ENCODE data around the gene E2F1. TPM values are rescaled to one million over a fixed set of nuclear protein-coding genes. Genes with fewer than 3 reads are reported as not detected.
A peak's percentile ranks its signal among the peaks of the same experiment; 100 is the strongest.

E2F1 gene
- total RNA-seq, 2 donors from 2014 or later: 45.4 to 123 TPM

GRCh38 chr20:33687993-33688937 is 2.1 kb upstream of the E2F1 start:
- Mint-ChIP-seq H3K36me3 (no peaks in the 10 kb centered on the region), H3K27ac (peak overlapping the region; percentile 56 to 72), H3K4me1 (ENCODE audit: low read depth in 2 of 2) (peaks cover 36 to 44% of the 10 kb centered on the region in 2 donors), H3K9me3 (no peaks in the 10 kb centered on the region), H3K4me3 (peak overlapping the region; percentile 27), H3K27me3 (no peaks in the 10 kb centered on the region)
- ATAC-seq: no peak
- no peak for DNase-seq (ENCODE audit: low spot score)

- H3K4me1 Mint-ChIP-seq (ENCODE audit: low read depth in 2 of 2): peaks cover 37 to 44% of the 10 kb centered on the region in 2 donors
- ATAC-seq: no peak
Observed at GRCh38 chr20:33687370-33687915, 1.3 kb upstream of the E2F1 start.

GRCh38 chr20:33686984-33687366 is 790 bp upstream of the E2F1 start:
- no peak for DNase-seq (ENCODE audit: low spot score)
- Mint-ChIP-seq H3K4me3 (peak overlapping the region; percentile 74), H3K27ac (peak overlapping the region; percentile 32 to 78), H3K9me3 (no peaks in the 10 kb centered on the region), H3K36me3 (no peaks in the 10 kb centered on the region), H3K27me3 (no peaks in the 10 kb centered on the region), H3K4me1 (ENCODE audit: low read depth in 2 of 2) (peaks cover 42 to 47% of the 10 kb centered on the region in 2 donors)
- no peak for ATAC-seq

More at GRCh38 chr20:33687370-33687915, 1.3 kb upstream of the E2F1 start:
- H3K27ac Mint-ChIP-seq: peak overlapping the region in 1 of 2 donors; percentile 56
- H3K27me3 Mint-ChIP-seq: no peaks in the 10 kb centered on the region
- no peak for DNase-seq (ENCODE audit: low spot score)
- no peak overlapping the region for H3K4me3 Mint-ChIP-seq
- H3K9me3 Mint-ChIP-seq: no peaks in the 10 kb centered on the region
- H3K36me3 Mint-ChIP-seq: no peaks in the 10 kb centered on the region

- no peaks in the 10 kb centered on the region for H3K9me3 Mint-ChIP-seq
Observed at GRCh38 chr20:33685328-33686099, 671 bp downstream of the E2F1 start.

GRCh38 chr20:33684533-33685327 is 1.5 kb downstream of the E2F1 start:
- no peaks in the 10 kb centered on the region for H3K36me3 Mint-ChIP-seq
- peak overlapping the region; percentile 88 for H3K4me3 Mint-ChIP-seq
- no peak for DNase-seq (ENCODE audit: low spot score)
- peak overlapping the region; percentile 74 to 84 for H3K27ac Mint-ChIP-seq
- H3K9me3 Mint-ChIP-seq: no peaks in the 10 kb centered on the region
- ATAC-seq: no peak
- peaks cover 44 to 56% of the 10 kb centered on the region in 2 donors for H3K4me1 Mint-ChIP-seq (ENCODE audit: low read depth in 2 of 2)
- H3K27me3 Mint-ChIP-seq: no peaks in the 10 kb centered on the region

More at GRCh38 chr20:33685328-33686099, 671 bp downstream of the E2F1 start:
- ATAC-seq: peak; percentile 56 to 71
- H3K4me3 Mint-ChIP-seq: peak overlapping the region; percentile 88
- H3K27ac Mint-ChIP-seq: peak overlapping the region; percentile 74 to 84
- H3K36me3 Mint-ChIP-seq: no peaks in the 10 kb centered on the region
- DNase-seq (ENCODE audit: low spot score): no peak
- peaks cover 48 to 59% of the 10 kb centered on the region in 2 donors for H3K4me1 Mint-ChIP-seq (ENCODE audit: low read depth in 2 of 2)
- H3K27me3 Mint-ChIP-seq: no peaks in the 10 kb centered on the region

- Mint-ChIP-seq H3K4me1 (ENCODE audit: low read depth in 2 of 2) (peaks cover 34 to 37% of the 10 kb centered on the region in 2 donors), H3K27ac (peak overlapping the region in 1 of 2 donors; percentile 21), H3K27me3 (no peaks in the 10 kb centered on the region), H3K4me3 (peak overlapping the region; percentile 58), H3K36me3 (no peaks in the 10 kb centered on the region), H3K9me3 (no peaks in the 10 kb centered on the region)
- DNase-seq (ENCODE audit: low spot score) (no peak), ATAC-seq (no peak)
Observed at GRCh38 chr20:33681728-33682353, 4.3 kb downstream of the E2F1 start.

- peaks cover 30 to 32% of the 10 kb centered on the region in 2 donors for H3K4me1 Mint-ChIP-seq (ENCODE audit: low read depth in 2 of 2)
- H3K4me3 Mint-ChIP-seq: peak overlapping the region; percentile 58
Observed at GRCh38 chr20:33681288-33681687, 4.9 kb downstream of the E2F1 start.

GRCh38 chr20:33680686-33681085 is 5.5 kb downstream of the E2F1 start:
- peaks cover 30 to 32% of the 10 kb centered on the region in 2 donors for H3K4me1 Mint-ChIP-seq (ENCODE audit: low read depth in 2 of 2)
- DNase-seq (ENCODE audit: low spot score) (no peak), ATAC-seq (no peak)
- no peaks in the 10 kb centered on the region for H3K9me3 Mint-ChIP-seq
- peak overlapping the region; percentile 38 for H3K4me3 Mint-ChIP-seq
- H3K27ac Mint-ChIP-seq: peak overlapping the region in 1 of 2 donors; percentile 23
- no peaks in the 10 kb centered on the region for H3K27me3 Mint-ChIP-seq
- H3K36me3 Mint-ChIP-seq: no peaks in the 10 kb centered on the region

More at GRCh38 chr20:33681288-33681687, 4.9 kb downstream of the E2F1 start:
- Mint-ChIP-seq H3K27ac (peak overlapping the region in 1 of 2 donors; percentile 21), H3K27me3 (no peaks in the 10 kb centered on the region), H3K9me3 (no peaks in the 10 kb centered on the region), H3K36me3 (no peaks in the 10 kb centered on the region)
- ATAC-seq (no peak), DNase-seq (ENCODE audit: low spot score) (no peak)

- ATAC-seq: peak; percentile 62 to 67
- DNase-seq (ENCODE audit: low spot score): no peak
- Mint-ChIP-seq H3K36me3 (no peaks in the 10 kb centered on the region), H3K27ac (peak overlapping the region in 1 of 2 donors; percentile 23), H3K27me3 (no peaks in the 10 kb centered on the region), H3K4me3 (no peak overlapping the region), H3K4me1 (ENCODE audit: low read depth in 2 of 2) (peaks cover 29 to 36% of the 10 kb centered on the region in 2 donors), H3K9me3 (no peaks in the 10 kb centered on the region)
Observed at GRCh38 chr20:33679758-33680485, 6.3 kb downstream of the E2F1 start.

GRCh38 chr20:33677991-33678702 is 8.0 kb downstream of the E2F1 start:
- Mint-ChIP-seq H3K4me1 (ENCODE audit: low read depth in 2 of 2) (peaks cover 31 to 40% of the 10 kb centered on the region in 2 donors), H3K9me3 (no peaks in the 10 kb centered on the region), H3K27me3 (no peaks in the 10 kb centered on the region), H3K36me3 (no peaks in the 10 kb centered on the region), H3K4me3 (no peak overlapping the region), H3K27ac (peak overlapping the region in 1 of 2 donors; percentile 63)
- no peak for DNase-seq (ENCODE audit: low spot score)
- no peak for ATAC-seq

- H3K36me3 Mint-ChIP-seq: no peaks in the 10 kb centered on the region
- ATAC-seq: no peak
- no peak for DNase-seq (ENCODE audit: low spot score)
- H3K27me3 Mint-ChIP-seq: no peaks in the 10 kb centered on the region
- no peak overlapping the region for H3K27ac Mint-ChIP-seq
- no peaks in the 10 kb centered on the region for H3K9me3 Mint-ChIP-seq
- H3K4me3 Mint-ChIP-seq: no peak overlapping the region
- H3K4me1 Mint-ChIP-seq (ENCODE audit: low read depth in 2 of 2): peaks cover 31 to 43% of the 10 kb centered on the region in 2 donors
Observed at GRCh38 chr20:33676652-33677645, 9.2 kb downstream of the E2F1 start.
